HPDE6-E6E7 (cell line): ENCODE data around the gene SYNE1.

Experiments
- DNase-seq: peaks from one replicate; pipeline ENCODE4 v3.0.0; 2011; ENCODE audit warnings: missing footprints; ENCODE audit errors: extremely low spot score

The SYNE1 gene

DNA sequence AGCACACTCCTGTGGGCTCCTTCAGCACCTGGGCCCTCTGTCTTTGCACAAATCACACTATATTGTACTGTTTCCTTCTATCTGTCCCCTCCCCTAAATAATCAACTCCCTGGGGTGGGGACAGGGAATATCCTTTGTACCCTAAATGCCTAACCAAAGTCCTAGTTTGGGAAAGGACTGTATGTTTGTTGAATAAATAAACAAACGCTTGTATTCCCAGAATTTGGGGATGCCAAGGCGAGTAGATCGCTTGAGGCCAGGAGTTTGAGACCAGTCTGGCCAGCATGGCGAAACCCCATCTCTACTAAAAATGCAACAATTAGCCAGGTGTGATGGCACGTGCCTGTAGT lies 322.7 kb downstream of the SYNE1 start:
- DNase-seq = no peak

DNA sequence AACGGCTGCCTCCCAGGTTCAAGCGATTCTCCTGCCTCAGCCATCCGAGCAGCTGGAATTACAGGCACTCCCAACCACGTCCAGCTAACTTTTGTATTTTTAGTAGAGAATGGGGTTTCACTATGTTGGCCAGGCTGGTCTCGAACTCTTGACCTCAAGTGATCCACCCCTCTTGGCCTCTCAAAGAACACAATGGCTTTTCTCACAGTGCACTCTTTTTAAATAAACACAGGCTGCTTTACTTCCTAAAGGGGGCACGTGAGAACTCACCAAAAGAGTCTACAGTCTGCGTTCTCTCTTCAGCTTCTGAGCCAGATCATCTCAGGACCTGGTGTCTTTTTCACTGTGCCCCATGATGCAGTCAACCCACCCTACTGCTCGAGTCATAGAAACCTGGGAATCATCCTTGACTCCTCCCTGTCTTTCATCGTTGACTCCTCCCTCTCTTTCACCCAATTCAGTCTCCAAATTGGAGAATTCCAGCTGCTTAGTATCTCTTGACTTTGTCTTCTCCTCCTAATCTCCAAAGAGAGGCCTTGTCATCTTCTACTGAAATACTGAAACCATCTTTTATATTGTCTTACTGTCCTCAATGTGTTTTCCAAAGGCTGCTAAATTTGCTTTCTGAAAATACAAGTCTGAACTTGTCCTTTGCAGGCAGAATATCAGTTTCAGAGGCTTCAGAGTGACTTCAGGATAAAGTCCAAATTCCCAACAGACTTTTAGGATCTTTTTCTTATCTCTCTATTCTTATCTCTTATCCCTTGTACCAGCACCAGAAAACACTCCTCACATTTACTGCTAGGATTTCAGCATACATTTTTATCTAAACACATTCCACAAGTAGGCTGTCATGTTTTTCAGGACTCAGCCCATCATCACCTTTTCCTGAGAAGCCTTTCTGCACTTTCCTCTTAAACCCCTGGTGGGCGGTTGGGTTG lies 323.4 kb downstream of the SYNE1 start:
- no peak for DNase-seq

- no peak for DNase-seq
Observed at GRCh38 chr6:152312434-152312833, 324.7 kb downstream of the SYNE1 start.

GRCh38 chr6:152310371-152310954 lies 326.7 kb downstream of the SYNE1 start:
- no peak for DNase-seq

- no peak for DNase-seq
Observed at GRCh38 chr6:152309648-152310047, 327.5 kb downstream of the SYNE1 start.

DNA sequence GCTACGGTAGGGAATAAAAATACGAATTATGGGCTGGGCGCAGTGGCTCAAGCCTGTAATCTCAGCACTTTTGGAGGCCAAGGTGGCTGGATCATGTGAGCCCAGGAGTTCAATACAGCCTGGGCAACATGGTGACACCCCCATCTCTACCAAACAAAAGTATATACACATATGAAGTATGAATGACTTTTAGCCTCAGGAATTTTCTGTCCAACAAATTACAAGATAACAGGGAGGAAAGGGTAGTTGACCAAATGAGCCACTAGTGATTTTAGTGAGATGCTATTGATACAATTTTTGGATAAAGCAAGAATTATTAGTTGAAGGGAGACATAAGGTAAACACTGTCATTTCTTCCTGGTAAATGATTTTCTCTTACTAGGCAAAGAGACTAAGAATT lies 328.2 kb downstream of the SYNE1 start:
- DNase-seq = no peak

DNA sequence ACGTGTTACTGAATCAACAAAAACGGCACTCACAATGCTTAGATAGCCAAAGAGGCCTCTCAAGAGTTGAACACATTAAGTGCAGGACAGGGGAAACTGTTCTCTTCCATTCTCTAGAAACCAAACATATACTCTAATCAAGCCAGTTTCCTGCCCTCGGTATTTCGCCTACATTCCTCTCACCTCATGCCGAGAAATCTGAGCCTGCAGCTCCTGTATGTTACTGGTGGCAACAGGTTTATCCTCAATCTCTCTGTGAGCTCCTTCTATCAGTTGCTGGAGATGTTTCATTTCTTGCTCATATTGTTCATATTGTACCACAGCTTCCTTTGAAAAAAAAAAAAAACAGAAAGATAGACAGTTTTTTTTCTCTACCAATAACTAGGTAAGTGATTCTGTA lies 328.9 kb downstream of the SYNE1 start:
- no peak for DNase-seq

GRCh38 chr6:152305672-152306071 lies 331.5 kb downstream of the SYNE1 start:
- no peak for DNase-seq

- peak; percentile 86 for DNase-seq
Observed at GRCh38 chr6:152301765-152302568, 335.2 kb downstream of the SYNE1 start.

DNA sequence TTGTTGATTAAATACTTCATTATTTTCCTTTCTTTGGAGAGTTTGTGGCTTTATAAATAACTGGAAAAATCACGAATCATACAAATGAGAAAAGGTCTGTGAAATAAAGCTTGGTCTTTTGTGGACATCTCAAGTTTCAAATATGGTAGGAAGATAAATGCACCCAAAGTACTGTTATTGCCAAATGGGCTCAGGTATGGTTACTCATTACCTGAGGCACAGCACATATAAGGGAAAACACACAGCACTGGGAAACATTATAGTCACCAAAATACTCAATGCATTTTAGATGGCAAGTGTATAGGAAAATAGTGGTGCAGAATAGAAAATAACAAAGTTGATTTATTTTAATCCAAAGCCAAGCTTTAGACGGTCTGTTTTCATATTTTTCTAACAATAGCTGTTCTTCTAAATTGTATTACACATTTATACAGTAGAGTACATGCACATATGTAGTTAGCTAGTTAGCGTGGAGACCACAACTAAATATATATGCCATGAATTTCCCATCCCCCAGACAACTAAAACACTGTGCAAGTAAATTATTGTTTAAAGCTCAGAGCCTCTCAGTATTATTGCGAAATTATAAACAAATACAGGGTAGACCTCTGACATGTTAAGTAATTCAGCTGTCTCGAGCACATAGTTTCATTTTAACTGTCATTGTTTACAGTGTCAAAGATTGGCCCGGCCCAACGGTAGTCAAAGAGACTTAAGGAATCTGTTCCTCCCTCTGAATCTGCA lies 336.0 kb downstream of the SYNE1 start:
- DNase-seq = no peak

- DNase-seq = no peak
Observed at GRCh38 chr6:152300517-152300916, 336.6 kb downstream of the SYNE1 start.

DNA sequence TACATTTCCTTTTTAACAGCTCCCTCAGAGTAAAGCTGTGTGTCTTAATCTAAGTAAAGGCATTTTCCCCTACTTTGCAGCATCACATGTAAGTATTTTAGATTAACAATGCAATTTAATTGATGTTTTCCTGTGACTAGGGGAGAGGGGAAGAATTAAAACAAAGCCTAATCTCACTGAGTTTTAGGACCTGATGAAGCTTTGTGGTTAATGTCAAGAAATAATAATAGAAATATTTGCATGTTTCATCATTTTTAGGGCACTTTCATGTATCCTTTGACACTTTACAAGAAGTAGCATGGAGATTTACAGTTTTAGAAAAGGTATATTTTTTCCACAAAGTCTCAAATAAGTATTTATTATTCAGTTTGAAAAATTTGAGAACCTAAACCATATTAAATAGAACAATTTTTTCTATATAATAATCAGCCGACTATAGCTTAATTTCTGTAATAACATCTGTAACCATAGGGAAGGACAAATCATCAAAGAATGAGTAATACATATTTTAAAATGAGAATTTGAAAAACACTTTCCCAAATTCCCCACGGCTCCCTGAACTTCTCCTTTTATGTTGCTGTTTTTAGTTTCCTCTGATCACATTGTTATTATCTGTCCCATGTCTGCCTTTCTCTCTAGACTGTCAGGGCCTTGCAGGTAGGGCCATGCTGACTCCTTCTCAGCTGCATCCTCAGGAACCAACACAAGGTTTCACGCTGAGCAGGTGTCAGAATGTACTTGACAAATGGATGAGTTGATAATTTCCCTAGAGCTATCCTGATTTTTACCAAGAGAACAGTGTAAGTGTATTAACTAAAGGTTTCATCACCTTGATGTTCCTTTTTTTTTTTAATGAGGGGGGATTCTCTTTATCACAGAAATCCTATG lies 338.1 kb downstream of the SYNE1 start:
- DNase-seq = no peak

GRCh38 chr6:152298055-152298647 lies 339.0 kb downstream of the SYNE1 start:
- no peak for DNase-seq

DNA sequence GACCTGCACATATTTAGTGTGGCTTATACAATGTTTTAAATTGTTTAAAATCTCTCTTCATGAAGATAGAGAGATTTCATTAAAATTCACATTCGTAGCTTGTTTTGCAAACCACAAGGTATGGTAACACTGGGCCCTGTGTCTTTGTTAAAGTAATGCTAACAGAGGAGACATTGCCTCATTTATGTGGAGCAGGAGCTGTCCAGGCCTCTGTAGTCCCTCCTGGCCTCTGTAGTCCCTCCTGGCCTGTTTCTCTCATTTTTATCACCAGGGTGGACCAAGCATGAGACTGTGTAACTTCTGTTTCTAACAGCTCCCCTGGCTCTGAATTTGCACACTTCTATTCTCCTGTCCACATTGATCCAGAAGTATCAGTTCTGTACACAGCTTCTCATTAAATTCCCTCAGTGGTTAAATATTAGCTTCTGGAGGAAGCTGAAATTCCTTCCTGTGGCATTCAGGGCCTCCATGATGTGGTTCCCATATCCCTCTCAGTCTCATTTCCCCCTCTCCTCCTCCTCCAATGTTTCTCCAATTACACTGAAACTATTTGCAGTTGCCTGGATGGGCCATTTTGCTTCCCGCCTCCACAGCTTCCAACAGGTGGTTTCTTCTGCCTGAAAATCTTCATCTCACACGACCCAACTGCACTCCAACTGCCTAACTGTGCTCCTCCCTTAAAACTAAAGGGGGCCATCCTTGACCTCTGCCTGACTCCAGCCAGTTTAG lies 340.4 kb downstream of the SYNE1 start:
- no peak for DNase-seq

DNA sequence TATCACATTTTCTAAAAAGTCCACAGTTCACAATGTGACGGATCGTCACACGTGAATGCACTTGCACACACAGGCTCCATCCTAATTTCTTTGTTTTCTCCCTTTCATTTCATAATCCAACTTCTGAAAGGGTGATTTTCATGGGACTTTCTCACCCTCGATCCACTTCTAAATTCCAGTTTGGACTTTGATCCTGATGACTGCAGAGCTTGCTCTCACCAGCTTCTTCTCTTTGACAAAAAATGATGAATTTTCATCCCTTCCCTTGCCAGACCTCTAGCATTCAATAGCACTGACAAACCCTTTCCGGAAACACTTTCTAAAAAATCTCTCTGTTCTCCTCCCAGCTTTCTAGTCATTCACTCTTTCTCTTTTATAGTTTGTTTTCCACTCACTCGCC lies 341.2 kb downstream of the SYNE1 start:
- DNase-seq = no peak

DNA sequence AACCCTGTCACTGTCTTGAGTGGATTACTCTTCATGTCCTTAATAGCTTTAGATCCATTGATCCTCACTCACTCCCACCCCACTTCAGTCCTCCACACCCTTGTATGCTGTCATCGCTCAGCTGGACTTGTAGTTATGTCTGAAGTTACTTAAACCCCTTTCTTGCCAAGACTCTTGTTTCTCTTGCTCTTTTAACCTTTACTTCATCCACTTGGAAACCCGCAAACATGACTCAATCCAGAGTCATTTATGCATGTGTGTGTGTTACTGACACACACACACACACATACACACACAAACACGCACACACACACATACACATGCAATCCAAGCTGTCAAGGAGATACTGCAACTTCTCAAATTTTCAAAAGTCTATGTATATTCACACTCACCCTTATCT lies 341.8 kb downstream of the SYNE1 start:
- DNase-seq = no peak

DNA sequence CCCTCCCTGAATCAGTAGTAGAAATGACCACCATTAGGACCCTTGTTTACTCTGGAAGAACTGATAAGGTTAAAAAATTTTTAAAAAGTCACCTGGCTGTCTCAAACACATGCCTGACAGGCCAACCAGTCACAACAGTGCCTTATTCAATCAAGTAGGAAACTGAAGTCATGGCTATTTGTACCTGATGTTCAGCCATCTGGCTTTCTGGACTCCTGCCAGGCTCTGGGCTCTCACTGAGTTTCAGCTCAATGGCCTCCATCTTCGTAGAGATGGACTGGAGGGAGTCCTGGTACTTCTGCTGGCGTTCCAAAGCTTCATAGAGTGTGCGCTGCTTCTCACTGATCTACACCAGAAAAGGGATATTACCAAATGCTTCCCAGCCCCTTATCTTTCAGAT lies 343.8 kb downstream of the SYNE1 start:
- DNase-seq = no peak

GRCh38 chr6:152292555-152292954 lies 344.6 kb downstream of the SYNE1 start:
- DNase-seq = no peak

- DNase-seq = no peak
Observed at GRCh38 chr6:152290693-152291092, 346.5 kb downstream of the SYNE1 start.

GRCh38 chr6:152277826-152278329 lies 359.3 kb downstream of the SYNE1 start:
- DNase-seq = no peak
